Tibial nerve (tissue), 4 donors: ENCODE measurements around the gene GTF3C2. TPM values are rescaled to one million over a fixed set of nuclear protein-coding genes. Genes with fewer than 3 reads are reported as not detected.

Source experiments
- DNase-seq, 2 donors: peaks; one replicate each; pipeline ENCODE4 v3.0.0-alpha.2; 2019; ENCODE audit warnings: low spot score in 2 of 2
- H3K27ac ChIP-seq, 4 donors: fragments of 200-600 bp; sonication (generic) in 3 of 4; one replicate each; pipeline ENCODE4 v1.5.1; 2017 to 2019; ENCODE audit warnings: mild to moderate bottlenecking in 1 of 4
- H3K27me3 ChIP-seq, 2 donors: fragments of 200-600 bp; sonication (generic) in 1 of 2; one replicate each; pipeline versions ENCODE4 v1.5.1 to v1.6.0; 2017 to 2019
- H3K36me3 ChIP-seq, 3 donors: fragments of 200-600 bp; sonication (generic); one replicate each; pipeline ENCODE4 v1.5.1; 2018 to 2019
- H3K4me1 ChIP-seq, 4 donors: fragments of 200-600 bp; sonication (generic) in 3 of 4; one replicate each; pipeline ENCODE4 v1.5.1; 2017 to 2019
- H3K4me3 ChIP-seq, 4 donors: fragments of 200-600 bp; sonication (generic) in 3 of 4; one replicate each; pipeline ENCODE4 v1.5.1; 2017 to 2019; ENCODE audit warnings: mild to moderate bottlenecking in 1 of 4, moderate library complexity in 1 of 4
- H3K9me3 ChIP-seq, 4 donors: fragments of 200-600 bp; sonication (generic) in 3 of 4; one replicate each; pipeline ENCODE4 v1.5.1; 2017 to 2019
- CTCF ChIP-seq, 5 experiments: fragments of 200-600 bp in 3 of 5; fragments of 450-650 bp in 2 of 5; sonication (generic) in 3 of 5; IDR thresholded peaks; one replicate each; pipeline ENCODE4 v1.5.1; 2016 to 2019; ENCODE audit warnings: antibody characterized with exemption in 5 of 5, mild to moderate bottlenecking in 3 of 5, moderate library complexity in 2 of 5
- EP300 ChIP-seq, 2 donors: sonication (generic); formaldehyde crosslinking; IDR thresholded peaks; one replicate each; pipeline ENCODE4 v1.6.1; 2017; ENCODE audit warnings: antibody characterized with exemption in 2 of 2, mild to moderate bottlenecking in 1 of 2
- POLR2A ChIP-seq, 2 donors: fragments of 450-650 bp; IDR thresholded peaks; one replicate each; pipeline ENCODE4 v1.6.1; 2017; ENCODE audit warnings: antibody characterized with exemption in 2 of 2, mild to moderate bottlenecking in 2 of 2, moderate library complexity in 2 of 2
- WGBS, 2 donors: methylation state at CpG; one replicate each; pipeline ENCODE4 v1.1.5; 2018; 5-methylcytosine and 5-hydroxymethylcytosine counted together
- total RNA-seq, 4 donors: library from RNA; depleted of rRNA; stranded (reverse); fragments of >200 nt; gene quantifications; one replicate each; pipeline ENCODE4 v1.1.0, GENCODE V29; 2016

Gene GTF3C2
- total RNA-seq, 4 donors from 2014 or later, result 38.9 to 54.0 (median 46.0) TPM

- no peak for DNase-seq
- Histone ChIP-seq H3K9me3 (no peaks in the 10 kb centered on the region), H3K27me3 (peaks cover 0 to 42% of the 10 kb centered on the region in 2 donors), H3K4me3 (no peak overlapping the region), H3K4me1 (peaks cover 0 to 24% (median 12%) of the 10 kb centered on the region in 4 donors), H3K36me3 (peaks cover 0 to 58% (median 0%) of the 10 kb centered on the region in 3 donors), H3K27ac (no peak overlapping the region)
- TF ChIP-seq EP300 (IDR thresholded peaks at IDR 0.05) (no peak), POLR2A (IDR thresholded peaks at IDR 0.05) (no peak), CTCF (IDR thresholded peaks at IDR 0.05) (no peak)
- 93 to 95% methylated on average over 6 of the region's 6 CpGs for WGBS, 2 donors
These were observed 46.9 kb downstream of the GTF3C2 start for GRCh38 chr2:27309651-27310050.

- H3K36me3 ChIP-seq, result peaks cover 0 to 57% (median 0%) of the 10 kb centered on the region in 3 donors
- no peak within 1 kb of the TSS for H3K4me3 ChIP-seq
- peaks cover 0 to 24% (median 12%) of the 10 kb centered on the region in 4 donors for H3K4me1 ChIP-seq
- DNase-seq, result no peak
- H3K27me3 ChIP-seq, result peaks cover 0 to 46% of the 10 kb centered on the region in 2 donors
- no peak within 1 kb of the TSS for H3K27ac ChIP-seq
- 34 to 41% methylated on average over 15 to 23 of the region's 25 CpGs for WGBS, 2 donors
- no peaks in the 10 kb centered on the region for H3K9me3 ChIP-seq
- TF ChIP-seq POLR2A (IDR thresholded peaks at IDR 0.05), result no peak
- no peak for TF ChIP-seq CTCF (IDR thresholded peaks at IDR 0.05)
- no peak for TF ChIP-seq EP300 (IDR thresholded peaks at IDR 0.05)
These were observed 48.1 kb downstream of the GTF3C2 start, which contains the start of gene UCN for GRCh38 chr2:27308359-27308881. TSS of gene UCN (minus strand) at chr2:27308445. CDS start at chr2:27307895, 550 bp downstream.

GRCh38 chr2:27307545-27308358, 48.8 kb downstream of the GTF3C2 start:
- 12 to 17% methylated on average over 39 to 61 of the region's 75 CpGs for WGBS, 2 donors
- Histone ChIP-seq H3K4me1 (peaks cover 0 to 31% (median 12%) of the 10 kb centered on the region in 4 donors), H3K9me3 (no peaks in the 10 kb centered on the region), H3K4me3 (no peak overlapping the region), H3K27me3 (peaks cover 0 to 46% of the 10 kb centered on the region in 2 donors), H3K36me3 (peaks cover 0 to 52% (median 0%) of the 10 kb centered on the region in 3 donors), H3K27ac (no peak overlapping the region)
- no peak for DNase-seq
- TF ChIP-seq CTCF (IDR thresholded peaks at IDR 0.05), result no peak
- TF ChIP-seq POLR2A (IDR thresholded peaks at IDR 0.05), result no peak
- TF ChIP-seq EP300 (IDR thresholded peaks at IDR 0.05), result no peak

- no peak for DNase-seq
- Histone ChIP-seq H3K9me3 (no peaks in the 10 kb centered on the region), H3K27ac (no peak overlapping the region), H3K27me3 (peaks cover 0 to 46% of the 10 kb centered on the region in 2 donors), H3K4me3 (no peak overlapping the region), H3K4me1 (peaks cover 0 to 32% (median 12%) of the 10 kb centered on the region in 4 donors), H3K36me3 (peaks cover 0 to 47% (median 0%) of the 10 kb centered on the region in 3 donors)
- TF ChIP-seq POLR2A (IDR thresholded peaks at IDR 0.05), result no peak
- TF ChIP-seq CTCF (IDR thresholded peaks at IDR 0.05), result no peak
- no peak for TF ChIP-seq EP300 (IDR thresholded peaks at IDR 0.05)
- 10 to 11% methylated on average over 14 of the region's 14 CpGs for WGBS, 2 donors
These were observed 49.3 kb downstream of the GTF3C2 start for GRCh38 chr2:27307287-27307544.
